NCI-H2227 treated with DMSO at 0.1 percent for 48 hours (cell line): ENCODE measurements around the gene PARPBP.
"Not testable (repeated sequence)": the region's sequence is repeated elsewhere in the genome, so short reads cannot be mapped to it uniquely, and the experiment has no call there.

Experiments used
- DNase-seq: peaks from one replicate; lab custom pipeline; 2025; lab: John Stamatoyannopoulos, UW

PARPBP gene

DNA sequence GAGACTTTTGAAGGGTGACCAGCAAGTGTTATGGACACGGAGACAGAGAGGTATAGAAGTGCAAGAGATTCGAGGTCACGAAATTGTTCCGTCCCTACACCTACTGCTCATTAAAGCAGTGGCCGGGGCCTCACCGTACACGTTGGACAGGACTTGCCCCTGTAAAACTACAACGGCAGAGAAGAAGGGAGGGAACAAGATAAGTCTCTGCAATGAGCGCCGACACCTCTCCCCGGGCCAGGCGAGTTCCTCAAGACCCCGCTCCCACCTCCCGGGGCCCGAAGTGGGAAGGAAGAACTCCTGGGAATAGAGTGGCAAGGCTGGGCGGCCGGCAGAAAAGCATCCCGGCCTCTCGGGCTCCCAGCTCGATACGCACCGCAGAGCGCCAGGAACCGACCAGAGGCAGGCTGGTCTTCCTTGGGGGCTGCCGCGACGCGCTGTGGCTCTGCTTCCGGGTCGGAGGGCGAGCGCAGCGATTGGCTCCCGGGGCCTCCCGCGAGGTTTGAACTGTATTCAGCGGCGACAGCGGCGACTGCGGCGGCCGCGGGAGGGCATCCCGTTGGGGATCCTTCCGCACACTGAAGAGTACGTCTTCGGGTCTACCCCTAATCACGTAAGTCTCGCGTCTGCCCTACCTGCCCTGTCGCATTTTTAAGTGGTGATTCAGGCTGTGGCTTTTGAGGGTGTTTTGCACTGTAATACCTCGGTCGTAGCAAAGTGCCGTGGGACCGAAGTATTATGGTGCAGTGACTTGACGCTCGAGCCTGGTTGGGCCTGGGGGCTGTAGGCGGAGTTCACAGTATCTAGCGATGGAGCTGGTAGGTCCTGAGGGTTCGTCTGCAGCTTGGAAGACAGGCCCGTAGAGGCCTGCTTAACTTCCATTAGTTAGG lies at the start of gene PARPBP, which contains the start of gene NUP37:
TSS of gene PARPBP (plus strand) at position 510 of the 890 bp plus-strand sequence. CDS start 3,706 bp downstream, outside the sequence.
TSS of gene NUP37 (minus strand) at position 441 of the 890 bp plus-strand sequence. CDS start 1,596 bp downstream, outside the sequence.
- peak; percentile 86 for DNase-seq

DNA sequence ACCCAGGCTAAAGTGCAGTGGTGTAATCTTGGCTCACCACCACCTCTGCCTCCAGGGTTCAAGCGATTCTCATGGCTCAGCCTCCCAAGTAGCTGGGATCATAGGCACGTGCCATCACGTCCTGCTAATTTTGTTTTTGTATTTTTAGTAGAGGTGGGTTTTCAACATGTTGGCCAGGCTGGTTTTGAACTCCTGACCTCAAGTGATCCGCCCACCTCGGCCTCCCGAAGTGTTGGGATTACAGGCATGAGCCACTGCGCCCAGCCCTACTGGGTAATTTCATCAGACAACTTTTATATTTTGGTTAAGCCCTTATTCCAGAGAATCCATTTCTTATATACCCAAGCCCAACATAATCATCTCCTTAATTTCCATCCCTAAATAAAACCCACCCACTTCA lies 47.9 kb upstream of the PARPBP start:
- not testable (repeated sequence) for DNase-seq

DNA sequence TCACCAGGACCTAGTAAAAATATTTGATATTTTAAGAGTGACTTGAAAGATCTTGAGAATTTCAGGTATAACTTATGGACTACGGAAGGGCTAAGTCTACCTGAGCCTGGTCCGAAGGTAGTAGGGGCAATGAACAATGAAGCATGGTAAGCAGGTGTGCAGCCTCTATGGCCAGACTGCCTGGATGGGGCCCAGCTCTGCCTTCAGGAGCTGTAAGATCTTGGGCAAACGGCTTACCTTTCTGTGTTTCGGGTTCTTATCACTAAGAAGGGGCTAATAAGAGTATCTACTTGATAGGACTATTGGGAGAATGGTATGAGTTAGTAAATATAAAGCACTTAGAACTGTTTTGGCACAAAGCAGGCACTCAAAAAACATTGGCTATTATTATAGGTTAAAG lies 39.1 kb upstream of the PARPBP start:
- no peak for DNase-seq

DNA sequence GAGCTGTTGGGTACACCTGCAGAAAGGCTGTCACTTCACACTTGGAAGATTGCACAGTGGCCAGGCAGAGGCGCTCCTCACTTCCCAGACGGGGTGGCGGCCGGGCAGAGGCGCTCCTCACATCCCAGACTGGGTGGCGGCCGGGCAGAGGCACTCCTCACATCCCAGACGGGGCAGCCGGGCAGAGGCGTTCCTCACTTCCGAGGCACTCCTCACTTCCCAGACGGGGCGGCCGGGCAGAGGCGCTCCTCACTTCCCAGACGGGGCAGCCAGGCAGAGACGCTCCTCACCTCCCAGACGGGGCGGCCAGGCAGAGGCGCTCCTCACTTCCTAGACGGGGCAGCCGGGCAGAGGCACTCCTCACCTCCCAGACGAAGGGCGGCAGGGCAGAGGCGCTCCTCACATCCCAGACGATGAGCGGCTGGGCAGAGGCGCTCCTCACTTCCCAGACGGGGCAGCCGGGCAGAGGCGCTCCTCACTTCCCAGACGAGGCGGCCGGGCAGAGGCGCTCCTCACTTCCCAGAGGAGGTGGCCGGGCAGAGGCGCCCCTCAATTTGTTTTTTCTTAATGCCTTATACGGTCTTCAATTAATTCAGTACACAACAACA lies 30.7 kb upstream of the PARPBP start:
- not testable (repeated sequence) for DNase-seq

- DNase-seq, result no peak
Observed at GRCh38 chr12:102093319-102093718, 26.7 kb upstream of the PARPBP start.

DNA sequence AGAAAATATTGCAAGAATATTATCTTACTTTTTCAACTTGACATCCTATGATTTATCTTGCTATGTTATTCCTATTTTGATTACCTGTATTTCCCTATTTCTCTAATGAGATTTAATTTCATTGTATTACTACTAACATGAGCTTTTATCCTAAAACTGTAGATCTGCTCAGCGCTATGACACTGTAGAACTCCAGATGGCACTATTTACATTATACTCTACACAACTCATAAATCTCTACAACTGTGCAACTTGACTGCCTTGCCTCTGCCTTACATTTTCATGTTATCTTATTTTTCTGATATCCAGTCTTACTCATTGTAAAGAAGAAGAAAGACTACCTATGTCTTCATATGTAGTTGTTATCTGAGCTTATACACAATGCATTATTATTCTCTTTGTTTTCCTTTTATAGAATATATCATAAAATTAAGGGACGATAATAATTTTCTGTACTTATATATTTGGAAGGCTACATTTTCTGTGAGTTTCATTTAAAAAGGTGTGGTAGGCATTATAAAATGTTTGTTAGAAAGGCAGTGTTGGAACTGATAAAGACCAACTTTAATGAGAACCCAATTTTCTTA lies 24.2 kb upstream of the PARPBP start:
- peak; percentile 5 for DNase-seq

- no peak for DNase-seq
Observed at GRCh38 chr12:102096855-102097254, 23.1 kb upstream of the PARPBP start.

- no peak for DNase-seq
Observed at GRCh38 chr12:102106905-102107304, 13.1 kb upstream of the PARPBP start.

- no peak for DNase-seq
Observed at GRCh38 chr12:102107970-102108369, 12.0 kb upstream of the PARPBP start.

DNA sequence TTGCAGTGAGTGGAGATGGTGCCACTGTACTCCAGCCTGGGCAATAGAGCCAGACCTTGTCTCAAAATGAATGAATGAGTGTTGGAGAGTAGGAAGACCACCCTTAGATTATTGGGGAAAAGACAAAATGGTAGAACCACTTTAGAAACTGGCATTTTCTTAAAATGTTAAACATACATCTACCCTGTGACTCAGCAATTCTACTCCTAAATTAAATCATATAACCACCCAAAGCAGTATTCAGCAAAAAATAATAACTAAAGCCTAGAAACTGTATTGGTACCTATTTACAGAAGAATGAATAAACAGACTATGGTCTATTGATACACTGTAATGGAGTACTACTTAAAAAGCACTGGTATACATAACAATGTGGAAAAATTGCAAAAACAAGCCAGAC lies 9.2 kb upstream of the PARPBP start:
- DNase-seq, result no peak

DNA sequence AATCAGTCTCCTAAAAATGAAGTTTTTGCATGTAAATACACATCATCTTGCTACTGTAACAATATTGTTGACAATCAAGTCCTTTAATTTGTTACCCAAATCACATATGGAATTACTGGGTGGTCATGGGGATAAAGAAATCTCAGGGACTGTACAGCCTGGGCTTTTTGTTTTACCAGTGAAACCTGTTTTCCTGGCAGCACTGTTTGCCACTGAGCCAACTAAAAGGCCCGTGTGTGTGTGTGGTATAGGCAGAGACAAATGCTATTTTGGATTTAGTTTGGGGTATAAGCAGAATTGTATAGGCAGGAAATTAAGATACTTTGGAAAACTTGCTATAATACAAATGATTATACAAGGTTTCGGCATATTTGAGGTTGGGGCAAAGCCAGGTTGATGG lies 5.8 kb upstream of the PARPBP start:
- no peak for DNase-seq

GRCh38 chr12:102116392-102116791 lies 3.6 kb upstream of the PARPBP start:
- no peak for DNase-seq

DNA sequence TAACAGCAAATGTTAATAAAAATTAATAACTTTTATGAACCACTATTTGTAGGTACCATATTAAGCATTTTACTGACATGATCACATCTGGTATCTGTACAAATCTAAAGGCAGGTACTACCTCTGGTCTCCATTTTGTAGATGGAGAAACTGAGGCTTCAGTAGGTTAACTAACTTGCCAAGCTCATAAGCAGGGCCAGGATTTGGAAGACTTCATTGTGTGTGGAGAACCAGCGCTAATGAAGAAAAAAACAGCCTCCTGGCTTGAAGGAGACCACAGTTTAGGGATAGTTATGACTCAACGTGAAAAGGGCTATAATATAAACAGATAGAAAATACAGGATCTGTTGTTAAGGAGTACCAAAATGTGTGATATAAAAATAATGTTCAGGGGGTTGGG lies 1.1 kb upstream of the PARPBP start:
- DNase-seq, result no peak

DNA sequence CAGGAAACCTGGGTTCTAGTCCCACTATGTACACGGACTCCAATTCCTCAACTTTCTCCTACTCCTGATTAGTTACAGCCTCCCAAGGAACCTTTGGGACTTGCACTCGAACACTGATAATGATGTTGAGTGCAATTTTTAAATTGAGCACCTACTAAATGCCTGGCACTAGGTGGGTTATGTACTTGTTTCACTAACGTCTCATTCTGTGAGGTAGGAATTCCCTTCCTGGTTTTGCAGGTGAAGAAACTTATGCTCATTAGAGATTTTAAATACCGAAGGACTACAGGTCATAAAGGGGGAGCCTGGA lies 536 bp downstream of the PARPBP start:
- DNase-seq, result no peak

- DNase-seq, result peak; percentile 3
Observed at GRCh38 chr12:102120886-102121285, 903 bp downstream of the PARPBP start.

GRCh38 chr12:102121328-102121727 lies 1.3 kb downstream of the PARPBP start:
- DNase-seq, result not testable (repeated sequence)

DNA sequence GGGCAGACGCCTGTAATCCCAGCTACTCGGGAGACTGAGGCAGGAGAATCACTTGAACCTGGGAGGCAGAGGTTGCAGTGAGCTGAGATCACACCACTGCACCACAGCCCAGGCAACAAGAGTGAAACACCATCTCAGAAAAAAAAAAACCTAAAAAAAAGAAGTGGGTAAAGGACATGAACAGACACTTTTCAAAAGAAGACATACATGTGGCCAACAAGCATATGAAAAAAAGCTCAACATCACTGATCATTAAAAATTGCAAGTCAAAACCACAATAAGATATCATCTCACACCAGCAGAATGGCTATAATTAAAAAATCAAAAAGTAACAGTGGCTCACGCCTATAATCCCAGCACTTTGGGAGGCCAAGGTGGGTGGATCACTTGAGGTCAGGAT lies 10.7 kb downstream of the PARPBP start:
- DNase-seq, result not testable (repeated sequence)

- DNase-seq, result not testable (repeated sequence)
Observed at GRCh38 chr12:102131442-102131841, 11.5 kb downstream of the PARPBP start.

- DNase-seq, result not testable (repeated sequence)
Observed at GRCh38 chr12:102137619-102138018, 17.6 kb downstream of the PARPBP start.

- DNase-seq, result not testable (repeated sequence)
Observed at GRCh38 chr12:102142866-102143373, 22.9 kb downstream of the PARPBP start.

- no peak for DNase-seq
Observed at GRCh38 chr12:102144221-102144620, 24.2 kb downstream of the PARPBP start.

DNA sequence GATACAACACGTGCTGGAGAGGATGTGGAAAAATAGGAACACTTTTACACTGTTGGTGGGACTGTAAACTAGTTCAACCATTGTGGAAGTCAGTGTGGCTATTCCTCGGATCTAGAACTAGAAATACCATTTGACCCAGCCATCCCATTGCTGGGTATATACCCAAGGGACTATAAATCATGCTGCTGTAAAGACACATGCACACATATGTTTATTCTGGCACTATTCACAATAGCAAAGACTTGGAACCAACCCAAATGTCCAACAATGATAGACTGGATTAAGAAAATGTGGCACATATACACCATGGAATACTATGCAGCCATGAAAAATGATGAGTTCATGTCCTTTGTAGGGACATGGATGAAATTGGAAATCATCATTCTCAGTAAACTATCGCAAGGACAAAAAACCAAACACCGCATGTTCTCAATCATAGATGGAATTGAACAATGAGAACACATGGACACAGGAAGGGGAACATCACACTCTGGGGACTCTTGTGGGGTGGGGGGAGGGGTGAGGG lies 27.1 kb downstream of the PARPBP start:
- not testable (repeated sequence) for DNase-seq
